ENCODE measurements around the gene STXBP2.

The STXBP2 gene

DNA sequence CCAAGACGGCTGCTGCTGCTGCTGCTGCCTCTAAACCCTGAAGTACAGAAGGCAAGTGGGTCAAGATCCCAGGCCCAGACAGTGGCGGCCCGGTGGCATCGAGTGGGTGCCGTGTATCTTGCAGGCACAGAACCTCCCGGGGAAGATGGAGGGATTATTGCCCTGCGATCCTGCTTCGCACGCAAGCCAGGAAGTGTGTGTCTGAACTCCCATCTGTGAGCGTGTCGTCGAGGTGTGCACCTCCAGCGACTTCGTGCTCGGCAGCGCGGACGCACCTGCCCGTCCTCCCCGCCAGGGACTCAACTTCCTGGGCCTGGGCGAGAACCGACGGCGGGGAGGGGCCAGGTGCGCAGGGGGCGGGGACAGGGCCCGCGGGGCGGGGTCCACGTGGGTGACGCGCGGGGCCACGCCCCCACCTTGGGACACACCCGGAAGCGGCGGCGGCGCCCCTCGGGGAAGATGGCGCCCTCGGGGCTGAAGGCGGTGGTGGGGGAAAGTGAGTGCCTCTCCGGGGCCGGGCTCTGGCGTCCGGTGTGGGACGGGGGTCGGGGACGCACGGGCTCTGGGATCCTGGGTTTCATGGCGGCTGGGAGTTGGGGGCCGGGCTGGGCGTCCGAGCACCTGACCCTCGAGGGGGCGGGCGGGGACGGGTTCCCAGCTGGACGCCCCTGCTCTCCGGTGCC is at the start of gene STXBP2:
Gene STXBP2 (plus strand): TSS at position 420 of the 683 bp plus-strand sequence. CDS start 40 bp downstream, at position 460.
- DNase-seq (ENCODE audit: low read depth in 2 of 2): peak; percentile 80 to 85

DNA sequence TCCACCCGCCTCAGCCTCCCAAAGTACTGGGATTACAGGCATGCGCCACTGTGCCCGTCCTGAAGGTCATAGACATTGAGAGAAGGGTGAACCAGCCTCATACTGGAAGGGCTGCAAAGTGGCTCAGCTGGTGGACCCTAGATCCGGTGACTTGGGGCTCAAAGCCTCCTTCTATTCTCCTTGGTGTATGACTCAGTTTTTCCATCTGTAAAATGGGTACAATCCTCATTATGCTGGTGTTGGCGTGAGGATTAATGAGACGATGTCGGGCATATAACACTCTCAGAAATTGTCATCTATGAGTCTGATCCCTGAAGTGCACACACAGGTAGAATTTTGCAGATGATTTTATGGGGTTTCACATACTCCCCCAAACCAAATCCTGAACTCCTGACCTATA is 47.1 kb upstream of the STXBP2 start:
- DNase-seq (ENCODE audit: low read depth in 2 of 2): no peak

DNA sequence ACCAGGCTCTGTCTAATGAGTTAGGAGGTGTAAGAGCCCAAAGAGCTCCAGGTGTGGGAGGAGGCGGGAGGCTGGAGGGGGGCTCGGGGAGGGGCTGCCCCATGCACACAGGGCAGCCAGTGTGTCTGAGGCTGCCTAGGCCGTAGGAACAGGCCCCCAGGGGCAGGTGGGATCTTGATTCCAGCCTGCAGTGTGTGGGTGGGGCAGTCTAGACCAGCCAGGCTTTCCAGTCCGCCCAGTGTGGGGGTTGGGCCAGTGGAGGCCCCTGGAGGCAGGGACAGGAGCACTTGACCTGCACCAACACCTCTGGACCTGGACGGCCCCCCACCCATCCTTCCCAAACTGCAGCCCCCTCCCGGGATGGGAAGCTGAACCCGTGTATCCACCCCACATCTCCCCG is 46.7 kb upstream of the STXBP2 start:
- no peak for DNase-seq (ENCODE audit: low read depth in 2 of 2)

GRCh38 chr19:7595466-7596133 is 41.3 kb upstream of the STXBP2 start, which contains the start of gene CAMSAP3:
CAMSAP3 (plus strand) TSS chr19:7595863; CDS start chr19:7596003, 140 bp downstream.
- peak in 1 of 2 donors; percentile 3 for DNase-seq (ENCODE audit: low read depth in 2 of 2)

- DNase-seq (ENCODE audit: low read depth in 2 of 2): no peak
Measured at GRCh38 chr19:7596211-7596937, 40.5 kb upstream of the STXBP2 start.

GRCh38 chr19:7597689-7598088 is 39.2 kb upstream of the STXBP2 start:
- DNase-seq (ENCODE audit: low read depth in 2 of 2): no peak

DNA sequence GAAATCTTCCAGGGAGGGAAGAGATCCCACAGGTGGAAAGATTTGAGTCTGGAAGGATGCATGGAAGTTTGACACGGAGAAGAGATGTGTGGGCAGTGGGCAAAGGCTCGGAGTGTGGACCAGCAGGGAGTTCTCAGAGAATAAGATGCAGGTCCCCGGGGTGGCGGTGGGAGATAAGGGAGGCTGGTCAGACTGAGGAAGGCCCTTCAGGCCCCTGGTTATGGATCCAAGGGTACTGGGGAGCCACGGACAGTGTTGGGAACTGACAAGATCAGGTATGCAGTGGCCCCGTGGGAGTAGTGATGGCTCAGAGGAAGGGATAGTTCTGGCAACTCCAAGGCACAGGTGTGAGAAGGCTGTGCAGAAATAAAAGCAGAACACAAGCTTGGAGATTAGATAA is 38.7 kb upstream of the STXBP2 start:
- no peak for DNase-seq (ENCODE audit: low read depth in 2 of 2)

GRCh38 chr19:7600721-7601120 is 36.2 kb upstream of the STXBP2 start:
- no peak for DNase-seq (ENCODE audit: low read depth in 2 of 2)

DNA sequence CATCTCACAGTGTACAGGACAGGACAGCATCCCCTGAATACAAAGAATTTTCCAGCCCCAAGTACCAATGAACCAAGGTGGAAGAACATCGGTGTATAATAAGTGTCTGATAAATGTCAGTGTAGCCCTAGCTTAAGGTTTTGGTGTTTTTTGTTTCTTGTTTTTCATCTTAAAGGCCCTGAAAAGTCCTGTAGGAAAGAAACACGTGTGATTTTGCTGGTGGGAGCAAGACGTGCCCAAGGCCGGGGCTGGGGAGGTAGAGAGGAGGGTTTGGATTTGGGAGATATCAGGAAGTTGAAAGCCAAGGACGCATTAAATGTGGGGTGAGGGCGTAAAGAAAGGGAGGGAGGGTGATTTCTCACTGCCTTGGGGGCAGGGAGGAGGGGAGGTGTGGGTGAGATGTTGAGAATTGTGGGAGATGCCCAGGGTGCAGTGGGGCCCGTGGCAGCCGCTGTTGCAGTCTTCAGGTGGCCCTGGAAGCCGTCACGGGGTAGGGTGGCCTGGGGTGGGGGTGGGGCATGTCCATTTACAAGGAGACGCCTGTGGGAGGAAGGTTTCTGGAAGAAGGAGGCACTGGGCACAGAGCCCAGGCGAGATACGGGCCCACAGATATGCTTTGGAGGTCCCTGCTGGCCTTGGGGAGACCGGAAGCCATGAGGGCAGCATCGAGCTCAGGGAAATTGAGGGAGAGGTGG is 34.5 kb upstream of the STXBP2 start:
- no peak for DNase-seq (ENCODE audit: low read depth in 2 of 2)

GRCh38 chr19:7602935-7603497 is 33.9 kb upstream of the STXBP2 start:
- no peak for DNase-seq (ENCODE audit: low read depth in 2 of 2)

DNA sequence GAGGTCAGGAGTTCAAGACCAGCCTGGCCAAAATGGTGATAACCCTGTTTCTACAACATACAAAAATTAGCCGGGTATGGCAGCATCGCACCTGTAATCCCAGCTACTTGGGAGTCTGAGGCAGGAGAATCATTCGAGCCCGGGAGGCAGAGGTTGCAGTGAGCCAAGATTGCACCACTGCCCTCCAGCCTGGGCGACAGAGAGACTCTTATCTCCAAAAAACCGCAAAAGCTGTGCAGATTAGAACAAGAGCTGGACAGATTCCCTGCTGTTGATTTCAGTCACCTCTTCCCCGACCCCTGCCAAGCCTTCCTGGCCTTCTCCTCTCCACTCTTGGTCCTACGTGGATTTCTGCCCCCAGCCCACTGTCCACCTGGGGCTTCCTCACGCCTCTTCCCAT is 33.0 kb upstream of the STXBP2 start:
- no peak for DNase-seq (ENCODE audit: low read depth in 2 of 2)

DNA sequence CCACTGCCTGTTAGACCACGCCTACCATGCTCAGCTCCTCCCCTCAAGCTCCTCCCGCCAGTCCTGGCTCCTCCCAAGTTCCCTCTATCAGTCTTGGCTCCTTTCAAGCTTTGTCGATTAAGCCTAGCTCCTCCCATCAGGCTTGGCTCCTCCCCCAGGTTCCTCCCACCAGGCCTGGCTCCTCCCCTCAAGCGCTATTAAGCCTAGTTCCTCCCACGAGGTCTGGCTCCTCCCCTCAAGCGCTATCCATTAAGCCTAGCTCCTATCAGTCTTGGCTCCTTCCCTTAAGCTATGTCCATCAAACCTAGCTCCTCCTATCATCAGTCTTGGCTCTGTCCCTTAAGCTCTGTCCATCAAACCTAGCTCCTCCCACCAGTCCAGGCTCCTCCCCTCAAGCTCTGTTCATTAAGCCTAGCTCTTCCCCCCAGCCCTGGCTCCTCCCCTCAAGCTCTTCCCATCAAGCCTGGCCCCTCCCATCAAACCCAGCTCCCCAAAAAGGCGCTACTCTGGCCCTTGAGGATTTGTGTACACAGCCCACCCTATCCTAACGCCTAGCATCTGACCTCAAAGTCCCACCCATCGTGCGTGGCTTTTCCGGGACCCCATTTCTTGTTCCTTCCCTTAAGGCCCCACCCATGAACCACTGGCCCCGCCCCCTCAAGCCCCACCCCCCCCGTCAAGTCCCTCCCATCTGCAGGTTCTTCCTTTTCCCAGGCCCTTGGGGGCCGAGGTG is 31.3 kb upstream of the STXBP2 start:
- DNase-seq (ENCODE audit: low read depth in 2 of 2): no peak

- no peak for DNase-seq (ENCODE audit: low read depth in 2 of 2)
Measured at GRCh38 chr19:7606289-7606688, 30.6 kb upstream of the STXBP2 start.

DNA sequence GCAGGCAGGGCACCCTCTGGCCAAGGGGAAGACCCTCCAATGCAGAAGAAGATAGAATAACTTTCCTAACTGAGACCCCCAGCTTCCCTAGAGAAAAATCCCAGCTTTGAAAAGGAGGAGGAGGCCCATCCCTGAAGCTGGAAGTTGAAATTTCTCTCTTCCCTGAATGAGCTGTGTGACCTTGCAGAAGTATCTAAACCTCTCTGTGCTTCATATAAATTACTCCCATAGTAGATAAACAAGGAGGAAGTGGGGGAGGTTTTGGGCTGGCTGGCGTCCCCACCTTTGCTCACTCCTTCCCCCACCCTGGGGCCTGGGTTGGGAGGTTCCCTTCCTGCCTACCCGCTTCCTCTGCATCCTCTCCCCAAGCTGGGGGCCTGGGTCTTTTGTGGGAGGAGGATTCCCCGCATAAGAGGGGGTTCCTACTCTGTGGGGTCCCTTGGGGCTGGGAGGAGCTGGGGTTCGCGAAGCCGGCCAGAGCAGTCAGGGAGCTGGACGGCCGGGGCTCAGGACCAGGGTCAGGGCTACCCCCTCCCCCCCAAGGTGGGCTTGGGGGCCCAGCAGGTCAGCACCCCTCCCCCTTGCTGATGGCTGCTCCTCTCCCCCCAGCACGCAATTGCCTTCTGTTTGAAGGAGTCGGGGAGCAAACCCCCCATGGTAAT is 29.6 kb upstream of the STXBP2 start:
- DNase-seq (ENCODE audit: low read depth in 2 of 2): no peak

DNA sequence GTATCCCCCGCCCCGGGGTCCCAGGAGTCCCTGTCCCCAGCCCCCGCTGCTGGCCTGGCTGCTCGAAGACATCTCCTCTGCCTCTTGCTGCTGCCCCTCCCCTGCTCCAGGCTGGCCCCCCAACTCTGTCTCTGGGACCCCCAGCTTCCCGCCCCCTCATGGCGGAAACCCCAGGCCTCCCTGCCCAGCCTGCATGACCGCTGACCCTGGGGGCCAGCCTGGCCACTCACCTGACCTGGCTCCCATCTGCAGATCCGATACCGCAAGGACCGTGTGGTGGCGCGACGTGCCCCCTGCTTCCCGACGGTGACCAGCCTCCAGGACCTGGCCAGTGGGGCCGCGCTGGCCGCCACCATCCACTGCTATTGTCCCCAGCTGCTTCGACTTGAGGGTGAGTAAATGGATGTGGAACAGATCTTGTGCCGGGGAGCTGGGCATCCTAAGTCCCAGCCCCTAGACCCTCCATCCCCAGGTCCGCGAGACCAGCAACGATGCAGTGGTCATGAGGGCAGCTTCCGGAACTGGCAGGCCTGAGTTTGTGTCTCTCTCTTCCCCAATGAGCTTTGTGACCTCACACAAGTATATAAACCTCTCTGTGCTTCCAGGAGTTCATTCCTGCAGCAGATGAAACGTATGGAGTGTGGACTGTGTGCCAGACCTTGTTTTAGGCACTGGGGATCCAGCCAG is 28.9 kb upstream of the STXBP2 start:
- DNase-seq (ENCODE audit: low read depth in 2 of 2): no peak

- DNase-seq (ENCODE audit: low read depth in 2 of 2): no peak
Measured at GRCh38 chr19:7610491-7611240, 26.2 kb upstream of the STXBP2 start.

- DNase-seq (ENCODE audit: low read depth in 2 of 2): no peak
Measured at GRCh38 chr19:7611541-7612279, 25.2 kb upstream of the STXBP2 start.

Measured in stimulated activated CD8-positive, alpha-beta memory T cell treated with anti-CD3 and anti-CD28 coated beads, Interleukin-15, amount 100 ng/mL, for 4 hours (primary cell).